ENCODE results near the gene KIF26B.

The KIF26B gene

GRCh38 chr1:245132771-245133170 is 22.0 kb upstream of the KIF26B start:
- no peak for ATAC-seq
- TF ChIP-seq POU6F1 (CRISPR knock-in tag; IDR thresholded peaks at IDR 0.05; ENCODE audit: borderline replicate concordance, low read depth) (no peak), RARB (CRISPR knock-in tag; IDR thresholded peaks at IDR 0.05) (no peak), ZC3H10 (CRISPR knock-in tag; IDR thresholded peaks at IDR 0.05) (no peak), CREB5 (CRISPR knock-in tag; IDR thresholded peaks at IDR 0.05; ENCODE audit: low read depth) (no peak), ARNTL (CRISPR knock-in tag; IDR thresholded peaks at IDR 0.05; ENCODE audit: borderline replicate concordance, low read depth) (no peak), ZNF8 (CRISPR knock-in tag; IDR thresholded peaks at IDR 0.05) (no peak), ESRRG (CRISPR knock-in tag; IDR thresholded peaks at IDR 0.05) (no peak), GLIS3 (CRISPR knock-in tag; IDR thresholded peaks at IDR 0.05) (no peak), BACH2 (CRISPR knock-in tag; IDR thresholded peaks at IDR 0.05; ENCODE audit: borderline replicate concordance) (no peak), SNAI2 (CRISPR knock-in tag; IDR thresholded peaks at IDR 0.05) (no peak), CSDC2 (CRISPR knock-in tag; IDR thresholded peaks at IDR 0.05) (no peak), ZFP3 (CRISPR knock-in tag; IDR thresholded peaks at IDR 0.05) (no peak), ZFP30 (CRISPR knock-in tag; IDR thresholded peaks at IDR 0.05) (no peak), TOX (CRISPR knock-in tag; IDR thresholded peaks at IDR 0.05; ENCODE audit: borderline replicate concordance) (no peak), ZNF565 (CRISPR knock-in tag; conservative IDR thresholded peaks at IDR 0.05; ENCODE audit: low read depth) (no peak), PPARA (CRISPR knock-in tag; IDR thresholded peaks at IDR 0.05; ENCODE audit: borderline replicate concordance) (no peak)

DNA sequence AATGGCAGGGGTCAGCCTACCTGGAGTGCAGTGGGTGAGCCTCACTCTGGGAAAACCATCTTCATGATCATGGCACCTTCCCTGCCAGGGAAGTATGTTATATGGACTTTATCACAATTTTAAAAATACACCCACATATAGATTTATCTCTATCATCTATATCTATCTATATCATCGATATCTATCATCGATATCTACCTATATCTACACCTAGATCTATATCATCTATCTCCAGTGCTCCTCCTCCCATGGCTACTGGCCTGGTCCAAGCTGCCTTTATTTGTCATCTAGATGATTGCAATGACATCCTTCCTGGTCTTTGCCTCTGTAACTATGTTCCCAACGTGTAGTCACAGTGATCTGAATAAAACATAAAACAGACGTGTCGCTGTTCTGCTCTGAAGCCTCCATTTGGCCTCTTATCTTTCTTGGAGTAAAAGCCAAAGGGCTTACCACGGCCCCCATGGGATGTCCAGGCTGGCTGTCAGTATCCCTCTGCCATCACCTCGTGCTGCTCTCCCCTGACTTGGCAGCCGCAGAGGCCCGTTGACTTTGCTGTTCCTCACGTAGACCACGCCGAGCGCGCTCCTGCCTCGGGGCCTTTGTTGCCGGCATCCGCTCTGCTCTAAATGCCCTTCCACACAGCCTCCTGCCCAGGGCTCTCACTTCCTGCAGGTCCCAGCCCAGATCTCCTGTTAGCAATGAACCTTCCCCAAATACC is 20.6 kb upstream of the KIF26B start:
- ATAC-seq, result no peak; the same call in 2 of the 3 replicates
- TF ChIP-seq, protein P1, sequence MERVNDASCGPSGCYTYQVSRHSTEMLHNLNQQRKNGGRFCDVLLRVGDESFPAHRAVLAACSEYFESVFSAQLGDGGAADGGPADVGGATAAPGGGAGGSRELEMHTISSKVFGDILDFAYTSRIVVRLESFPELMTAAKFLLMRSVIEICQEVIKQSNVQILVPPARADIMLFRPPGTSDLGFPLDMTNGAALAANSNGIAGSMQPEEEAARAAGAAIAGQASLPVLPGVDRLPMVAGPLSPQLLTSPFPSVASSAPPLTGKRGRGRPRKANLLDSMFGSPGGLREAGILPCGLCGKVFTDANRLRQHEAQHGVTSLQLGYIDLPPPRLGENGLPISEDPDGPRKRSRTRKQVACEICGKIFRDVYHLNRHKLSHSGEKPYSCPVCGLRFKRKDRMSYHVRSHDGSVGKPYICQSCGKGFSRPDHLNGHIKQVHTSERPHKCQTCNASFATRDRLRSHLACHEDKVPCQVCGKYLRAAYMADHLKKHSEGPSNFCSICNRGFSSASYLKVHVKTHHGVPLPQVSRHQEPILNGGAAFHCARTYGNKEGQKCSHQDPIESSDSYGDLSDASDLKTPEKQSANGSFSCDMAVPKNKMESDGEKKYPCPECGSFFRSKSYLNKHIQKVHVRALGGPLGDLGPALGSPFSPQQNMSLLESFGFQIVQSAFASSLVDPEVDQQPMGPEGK (CRISPR knock-in tag; IDR thresholded peaks at IDR 0.05; ENCODE audit: borderline replicate concordance), result no peak
- no peak for TF ChIP-seq TOX (CRISPR knock-in tag; IDR thresholded peaks at IDR 0.05; ENCODE audit: borderline replicate concordance)
- no peak for TF ChIP-seq SNAI2 (CRISPR knock-in tag; IDR thresholded peaks at IDR 0.05)

DNA sequence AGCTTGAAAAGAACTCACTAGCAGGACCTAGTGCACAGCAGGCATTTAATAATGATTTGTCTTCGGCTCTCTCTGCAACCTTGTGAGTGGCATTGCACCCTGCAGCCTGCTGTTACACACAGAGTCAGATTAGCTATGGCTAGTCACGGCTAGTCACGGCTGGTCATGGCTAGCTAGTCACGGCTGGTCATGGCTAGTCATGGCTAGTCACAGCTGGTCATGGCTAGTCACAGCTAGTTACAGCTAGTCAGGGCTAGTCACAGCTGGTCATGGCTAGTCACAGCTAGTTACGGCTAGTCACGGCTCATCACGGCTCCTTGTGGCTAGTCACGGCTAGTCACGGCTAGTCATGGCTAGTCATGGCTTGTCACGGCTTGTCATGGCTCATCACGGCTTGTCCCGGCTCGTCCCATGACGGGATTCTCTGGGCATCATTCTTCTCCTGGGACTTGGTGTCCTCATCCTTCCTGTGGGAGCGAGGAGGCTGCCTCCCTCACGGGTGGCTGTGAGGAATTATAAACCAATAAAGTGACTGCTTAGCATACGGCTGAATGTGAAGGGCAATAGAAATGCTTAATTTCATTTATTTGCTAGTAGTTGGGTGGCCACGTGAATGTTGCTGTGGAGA is 12.5 kb upstream of the KIF26B start:
- no peak for ATAC-seq

More for the DNA sequence above, 12.5 kb upstream of the KIF26B start:
- no peak for TF ChIP-seq CSRNP3 (CRISPR knock-in tag; IDR thresholded peaks at IDR 0.05)
- no peak for TF ChIP-seq TCF4 (CRISPR knock-in tag; IDR thresholded peaks at IDR 0.05; ENCODE audit: borderline replicate concordance)
- TF ChIP-seq ZC3H10 (CRISPR knock-in tag; IDR thresholded peaks at IDR 0.05), result no peak
- TF ChIP-seq ZNF70 (CRISPR knock-in tag; IDR thresholded peaks at IDR 0.05), result no peak
- no peak for TF ChIP-seq PPARA (CRISPR knock-in tag; IDR thresholded peaks at IDR 0.05; ENCODE audit: borderline replicate concordance)
- no peak for TF ChIP-seq POU6F1 (CRISPR knock-in tag; IDR thresholded peaks at IDR 0.05; ENCODE audit: borderline replicate concordance, low read depth)
- no peak for TF ChIP-seq RARB (CRISPR knock-in tag; IDR thresholded peaks at IDR 0.05)
- no peak for TF ChIP-seq OSR1 (CRISPR knock-in tag; IDR thresholded peaks at IDR 0.05)
- no peak for TF ChIP-seq CSDC2 (CRISPR knock-in tag; IDR thresholded peaks at IDR 0.05)
- no peak for TF ChIP-seq SNAI2 (CRISPR knock-in tag; IDR thresholded peaks at IDR 0.05)

Measured in SK-N-SH treated with all-trans-retinoic acid at 6 μM for 48 hours (cell line).